ENCODE results near the gene PLTP. TPM values are rescaled to one million over a fixed set of nuclear protein-coding genes. Genes with fewer than 3 reads are reported as not detected.

Gene PLTP
- total and polyA plus RNA-seq, 2 of the 13 experiments (the other 11 are each of a cell fraction or from before 2014, with no cell fraction given): 16.9 to 28.6 TPM

GRCh38 chr20:45918182-45918737 lies 6.3 kb upstream of the PLTP start (continued):
- TF ChIP-seq HNF1A (IDR thresholded peaks at IDR 0.05; ENCODE audit: low read depth) (0 out of 2 replicates have a peak, but pooled peaks have one; percentile 15), HNF1A (CRISPR knock-in tag; IDR thresholded peaks at IDR 0.05; ENCODE audit: borderline replicate concordance) (no peak), HOMEZ (CRISPR knock-in tag; IDR thresholded peaks at IDR 0.05; ENCODE audit: low read depth) (0 out of 2 replicates have a peak, but pooled peaks have one; percentile 34), KDM4B (CRISPR knock-in tag; IDR thresholded peaks at IDR 0.05) (no peak), SIN3A (IDR thresholded peaks at IDR 0.05; ENCODE audit: borderline replicate concordance, low read depth, low read length) (0 out of 2 replicates have a peak, but pooled peaks have one; percentile 7), XRCC5 (optimal IDR thresholded peaks at IDR 0.05; ENCODE audit: low read length) (no peak), ZNF770 (CRISPR knock-in tag; IDR thresholded peaks at IDR 0.05) (peak; percentile 84), GATAD2A (CRISPR knock-in tag; IDR thresholded peaks at IDR 0.05) (peak; percentile 49), ZNF503 (CRISPR knock-in tag; IDR thresholded peaks at IDR 0.05) (0 out of 2 replicates have a peak, but pooled peaks have one; percentile 27), ZNF513 (CRISPR knock-in tag; conservative IDR thresholded peaks at IDR 0.05) (0 out of 2 replicates have a peak, but pooled peaks have one; percentile 9), ZFAT (CRISPR knock-in tag; conservative IDR thresholded peaks at IDR 0.05) (no peak), ZNF362 (CRISPR knock-in tag; IDR thresholded peaks at IDR 0.05; ENCODE audit: borderline replicate concordance) (no peak), MED1 (CRISPR knock-in tag; IDR thresholded peaks at IDR 0.05) (peak; percentile 50; the same call in 1 of the 2 replicates), ZC3H13 (CRISPR knock-in tag; IDR thresholded peaks at IDR 0.05) (no peak), ZNF101 (CRISPR knock-in tag; IDR thresholded peaks at IDR 0.05; ENCODE audit: borderline replicate concordance, low read depth) (no peak)

Data from HepG2 (cell line).